ENCODE measurements around the gene CSH1.
A peak's percentile ranks its signal among the peaks of the same experiment; 100 is the strongest.
"Not testable (repeated sequence)": the region's sequence is repeated elsewhere in the genome, so short reads cannot be mapped to it uniquely, and the experiment has no call there.

The CSH1 gene

GRCh38 chr17:63917646-63918045 is 21.3 kb upstream of the CSH1 start:
- no peak for DNase-seq (ENCODE audit: low read depth)
- TF ChIP-seq CTCF (IDR thresholded peaks at IDR 0.05; ENCODE audit: low read depth, low read length) (no peak), MAX (IDR thresholded peaks at IDR 0.05; ENCODE audit: low read depth, low read length) (no peak), POLR2A (IDR thresholded peaks at IDR 0.05; ENCODE audit: extremely low read depth, insufficient read length) (no peak), MYC (IDR thresholded peaks at IDR 0.05; ENCODE audit: low read depth, low read length) (no peak)
- H3K4me3 ChIP-seq (ENCODE audit: low read depth, low read length), result no peak overlapping the region

- not testable (repeated sequence) for H3K4me3 ChIP-seq (ENCODE audit: low read depth, low read length); DNase-seq (ENCODE audit: low read depth)
Measured at GRCh38 chr17:63917206-63917605, 20.8 kb upstream of the CSH1 start.

GRCh38 chr17:63916566-63917185 is 20.3 kb upstream of the CSH1 start:
- no peak overlapping the region for H3K4me3 ChIP-seq (ENCODE audit: low read depth, low read length)
- DNase-seq (ENCODE audit: low read depth), result no peak
- TF ChIP-seq MYC (IDR thresholded peaks at IDR 0.05; ENCODE audit: low read depth, low read length) (no peak), POLR2A (IDR thresholded peaks at IDR 0.05; ENCODE audit: extremely low read depth, insufficient read length) (no peak), MAX (IDR thresholded peaks at IDR 0.05; ENCODE audit: low read depth, low read length) (no peak)

- not testable (repeated sequence) for H3K4me3 ChIP-seq (ENCODE audit: low read depth, low read length); DNase-seq (ENCODE audit: low read depth)
Measured at GRCh38 chr17:63915753-63916152, 19.4 kb upstream of the CSH1 start.

- DNase-seq (ENCODE audit: low read depth), result no peak
- TF ChIP-seq POLR2A (IDR thresholded peaks at IDR 0.05; ENCODE audit: extremely low read depth, insufficient read length) (no peak), CTCF (IDR thresholded peaks at IDR 0.05; ENCODE audit: low read depth, low read length) (no peak), MAX (IDR thresholded peaks at IDR 0.05; ENCODE audit: low read depth, low read length) (no peak), MYC (IDR thresholded peaks at IDR 0.05; ENCODE audit: low read depth, low read length) (no peak)
- H3K4me3 ChIP-seq (ENCODE audit: low read depth, low read length), result no peak overlapping the region
Measured at GRCh38 chr17:63914471-63914870, 18.1 kb upstream of the CSH1 start.

GRCh38 chr17:63911657-63912100 is 15.3 kb upstream of the CSH1 start:
- DNase-seq (ENCODE audit: low read depth), result peak; percentile 37
- TF ChIP-seq MYC (IDR thresholded peaks at IDR 0.05; ENCODE audit: low read depth, low read length), result no peak
- peak; percentile 65 for TF ChIP-seq CTCF (IDR thresholded peaks at IDR 0.05; ENCODE audit: low read depth, low read length)
- H3K4me3 ChIP-seq (ENCODE audit: low read depth, low read length), result no peak overlapping the region

- H3K4me3 ChIP-seq (ENCODE audit: low read depth, low read length), result no peak within 1 kb of the TSS
- DNase-seq (ENCODE audit: low read depth), result no peak
- TF ChIP-seq MYC (IDR thresholded peaks at IDR 0.05; ENCODE audit: low read depth, low read length) (no peak), MAX (IDR thresholded peaks at IDR 0.05; ENCODE audit: low read depth, low read length) (no peak), CTCF (IDR thresholded peaks at IDR 0.05; ENCODE audit: low read depth, low read length) (no peak)
Measured at GRCh38 chr17:63911041-63911635, 14.8 kb upstream of the CSH1 start, which contains the start of gene CSHL1. TSS of gene CSHL1 (minus strand) at chr17:63911258. CDS start at chr17:63911196, 62 bp downstream.

All from NB4 (cell line).